GM13976 (cell line): ENCODE measurements around the gene PPP2R3A.

Source experiments
- DNase-seq: peaks from one replicate; pipeline ENCODE4 v3.0.0; 2012; ENCODE audit warnings: low spot score
- in situ Hi-C: fragments of 300-500 bp; cut with MboI; formaldehyde crosslinking; loops from one replicate; pipeline ENCODE4 v1.12.0; 2022; ENCODE audit warnings: low sequenced_read_pairs, mixed read lengths, inconsistent platforms; ENCODE audit not compliant: unreplicated experiment
- TF ChIP-seq, protein P1 (sequence below): IDR thresholded peaks from 2 replicates; pipeline ENCODE4 v1.5.1; 2012; ENCODE audit warnings: borderline replicate concordance, mild to moderate bottlenecking; ENCODE audit not compliant: insufficient read depth; ENCODE audit errors: extremely low read depth, missing control alignments, control extremely low read depth

The PPP2R3A gene

DNA sequence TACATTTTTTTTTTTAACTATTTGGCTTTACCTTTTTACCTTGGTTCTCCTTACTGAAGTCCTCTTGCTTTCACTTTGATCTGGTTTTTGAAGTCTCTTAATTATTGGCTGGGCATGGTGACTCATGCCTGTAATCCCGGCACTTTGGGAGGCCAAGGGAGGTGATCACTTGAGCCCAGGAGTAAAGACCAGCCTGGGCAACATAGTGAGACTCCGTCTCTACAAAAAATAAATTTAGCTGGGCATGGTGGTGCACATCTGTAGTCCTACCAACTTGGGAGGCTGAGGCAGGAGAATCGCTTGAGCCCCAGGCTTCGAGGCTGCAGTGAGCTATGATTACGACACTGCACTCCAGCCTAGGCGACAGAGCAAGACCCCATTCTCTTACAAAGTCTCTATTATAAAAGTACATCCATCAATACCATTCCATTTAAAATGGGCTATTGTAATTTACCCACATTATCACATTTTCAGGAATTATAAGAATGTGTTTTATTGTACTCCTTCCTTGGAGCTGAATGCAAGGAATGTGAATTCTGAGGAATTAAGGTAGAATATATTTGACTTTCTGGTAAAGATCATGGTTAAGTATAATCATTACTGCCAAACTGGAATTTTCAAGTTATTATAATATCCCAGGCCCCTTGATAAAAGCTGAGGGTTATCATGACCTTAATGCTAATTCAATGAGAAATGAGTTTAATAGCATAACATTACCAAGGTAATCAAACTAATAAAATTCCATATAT, 181.6 kb downstream of the PPP2R3A start:
- TF ChIP-seq, protein P1, sequence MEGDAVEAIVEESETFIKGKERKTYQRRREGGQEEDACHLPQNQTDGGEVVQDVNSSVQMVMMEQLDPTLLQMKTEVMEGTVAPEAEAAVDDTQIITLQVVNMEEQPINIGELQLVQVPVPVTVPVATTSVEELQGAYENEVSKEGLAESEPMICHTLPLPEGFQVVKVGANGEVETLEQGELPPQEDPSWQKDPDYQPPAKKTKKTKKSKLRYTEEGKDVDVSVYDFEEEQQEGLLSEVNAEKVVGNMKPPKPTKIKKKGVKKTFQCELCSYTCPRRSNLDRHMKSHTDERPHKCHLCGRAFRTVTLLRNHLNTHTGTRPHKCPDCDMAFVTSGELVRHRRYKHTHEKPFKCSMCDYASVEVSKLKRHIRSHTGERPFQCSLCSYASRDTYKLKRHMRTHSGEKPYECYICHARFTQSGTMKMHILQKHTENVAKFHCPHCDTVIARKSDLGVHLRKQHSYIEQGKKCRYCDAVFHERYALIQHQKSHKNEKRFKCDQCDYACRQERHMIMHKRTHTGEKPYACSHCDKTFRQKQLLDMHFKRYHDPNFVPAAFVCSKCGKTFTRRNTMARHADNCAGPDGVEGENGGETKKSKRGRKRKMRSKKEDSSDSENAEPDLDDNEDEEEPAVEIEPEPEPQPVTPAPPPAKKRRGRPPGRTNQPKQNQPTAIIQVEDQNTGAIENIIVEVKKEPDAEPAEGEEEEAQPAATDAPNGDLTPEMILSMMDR, result no peak
- DNase-seq, result no peak

DNA sequence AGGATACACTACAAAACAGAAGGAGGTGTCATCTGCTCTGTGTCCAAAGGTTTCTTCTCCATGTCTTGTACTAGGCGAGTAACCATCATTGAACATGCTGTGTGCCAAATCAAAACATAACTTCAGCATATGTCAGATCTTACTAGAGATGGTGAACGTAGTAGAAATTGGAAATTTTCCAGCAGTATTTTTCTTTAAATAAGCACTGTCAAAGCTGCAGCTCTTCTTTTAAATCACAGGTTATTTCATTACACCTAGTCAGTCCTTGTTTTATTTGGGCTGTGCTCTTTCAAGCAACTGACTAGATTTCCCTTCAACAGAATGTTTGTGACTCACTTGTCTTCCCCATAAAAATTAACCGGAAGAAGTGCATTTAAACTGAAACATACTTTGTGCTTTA, 184.1 kb downstream of the PPP2R3A start:
- TF ChIP-seq, protein P1, result no peak
- DNase-seq, result no peak
- in situ Hi-C loops, result no loop called here

More for the DNA sequence above, 181.6 kb downstream of the PPP2R3A start:
- in situ Hi-C loops, result no loop called here

DNA sequence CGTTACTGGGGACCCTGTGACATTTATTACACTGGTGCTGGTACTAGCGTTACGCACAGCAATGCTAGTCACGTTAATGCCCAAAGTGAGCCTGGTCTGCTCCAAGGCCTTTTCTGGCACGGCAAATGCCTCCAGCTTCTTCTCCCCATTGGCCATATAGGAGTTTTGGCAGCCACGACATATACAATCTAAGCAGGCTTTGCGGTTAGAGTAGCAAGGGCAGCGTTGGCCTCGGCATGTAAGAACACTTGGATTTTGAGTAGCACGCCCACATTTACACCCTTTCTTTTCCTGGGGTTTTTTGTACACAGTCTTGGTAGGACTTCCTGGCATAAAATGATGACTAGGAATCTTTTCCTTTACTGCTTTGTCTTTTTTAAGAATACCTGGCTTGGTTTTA, 185.7 kb downstream of the PPP2R3A start:
- TF ChIP-seq, protein P1, result no peak
- no peak for DNase-seq
- in situ Hi-C loops, result no loop called here

DNA sequence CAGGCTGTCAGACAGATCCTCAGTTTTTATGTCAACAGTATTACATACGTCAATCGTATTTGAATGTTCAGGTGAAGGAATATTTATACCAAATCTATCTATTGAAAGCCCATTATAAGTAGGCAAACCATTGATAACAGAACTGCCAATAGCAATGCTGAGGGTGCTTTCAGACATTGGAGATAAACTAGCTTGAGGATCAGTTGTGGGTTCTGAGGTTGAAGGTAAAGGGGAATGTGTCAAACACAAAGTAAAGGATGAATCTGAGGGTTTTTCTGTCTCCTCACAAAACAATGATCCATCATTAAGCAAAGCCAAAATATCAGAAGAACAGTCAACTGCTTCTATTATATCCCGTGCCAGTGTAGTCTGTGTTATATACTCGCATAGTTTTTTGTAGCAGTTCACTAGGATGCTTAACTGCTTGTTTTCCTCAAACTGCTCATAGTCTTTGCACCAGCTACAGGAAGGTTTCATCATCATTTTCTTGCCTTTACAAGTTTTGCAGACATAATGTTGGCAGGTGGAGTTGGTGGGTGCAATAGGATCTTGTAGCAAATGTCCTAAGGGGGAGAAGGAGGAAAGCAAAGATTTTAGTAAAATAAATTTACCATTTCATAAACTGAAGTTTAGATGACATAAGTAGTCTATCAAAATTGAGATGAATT, 186.8 kb downstream of the PPP2R3A start:
- in situ Hi-C loops, result no loop called here
- DNase-seq, result no peak
- TF ChIP-seq, protein P1, result no peak

DNA sequence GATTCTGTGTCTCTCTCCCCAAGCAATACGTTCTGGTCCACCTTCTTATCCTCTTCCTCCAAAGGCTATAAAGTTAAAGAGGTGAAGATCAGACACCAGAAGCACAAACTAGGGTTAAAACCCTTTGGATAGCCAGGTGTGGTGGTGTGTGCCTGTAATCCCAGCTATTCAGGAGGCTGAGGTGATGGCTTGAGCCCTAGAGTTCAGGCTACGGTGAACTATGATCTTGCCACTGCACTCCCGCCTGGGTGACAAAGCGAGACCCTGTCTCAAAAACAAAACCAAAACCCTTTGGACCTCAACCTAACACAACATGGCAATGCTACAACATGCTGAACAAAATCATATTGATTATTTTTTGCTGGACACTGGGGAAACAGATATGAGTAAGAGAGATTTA, 187.4 kb downstream of the PPP2R3A start:
- in situ Hi-C loops, result no loop called here
- TF ChIP-seq, protein P1, result no peak
- no peak for DNase-seq

DNA sequence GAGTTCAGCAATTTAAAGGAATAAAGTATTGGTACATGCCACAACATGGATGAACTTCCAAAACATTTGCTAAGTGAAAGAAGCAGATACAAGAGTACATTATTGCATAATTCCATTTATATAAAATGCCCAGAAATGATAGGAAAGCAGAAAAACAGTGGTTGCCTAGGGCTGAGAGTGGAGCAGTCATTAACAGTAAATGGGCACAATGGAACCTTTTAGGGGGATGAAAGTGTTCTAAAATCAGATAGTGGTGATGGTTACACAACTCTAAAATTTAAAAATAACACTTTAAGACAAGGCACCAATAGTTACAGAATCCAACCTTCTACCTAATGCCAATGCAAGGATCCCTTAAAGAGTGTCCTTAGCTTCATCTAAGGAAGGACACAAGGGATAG, 196.0 kb downstream of the PPP2R3A start:
- TF ChIP-seq, protein P1, result no peak
- DNase-seq, result no peak
- in situ Hi-C loops, result no loop called here
